IPS-20b (cell line): ENCODE measurements around the gene PEBP1.

Experiments used
- H3K27ac ChIP-seq: one replicate; pipeline ENCODE4 v1.5.1; 2013; ENCODE audit warnings: low read length
- H3K27me3 ChIP-seq: 2 replicates; pipeline ENCODE4 v1.6.1; 2013; ENCODE audit warnings: mild to moderate bottlenecking, low read length, inconsistent platforms; ENCODE audit not compliant: insufficient read depth
- H3K36me3 ChIP-seq: 2 replicates; pipeline ENCODE4 v1.6.1; 2013; ENCODE audit warnings: low read depth, mild to moderate bottlenecking, inconsistent platforms, low read length, moderate library complexity; ENCODE audit not compliant: insufficient read depth
- H3K4me1 ChIP-seq: 2 replicates; pipeline ENCODE4 v1.6.1; 2013; ENCODE audit warnings: mild to moderate bottlenecking, control low read depth, inconsistent platforms, low read length, moderate library complexity; ENCODE audit not compliant: insufficient read depth
- H3K4me3 ChIP-seq: 2 replicates; pipeline ENCODE4 v1.5.1; 2013; ENCODE audit warnings: mild to moderate bottlenecking, low read length, inconsistent platforms
- H3K9ac ChIP-seq: 2 replicates; pipeline ENCODE4 v1.6.1; 2013; ENCODE audit warnings: low read depth, mild to moderate bottlenecking, inconsistent platforms, low read length, moderate library complexity
- H3K9me3 ChIP-seq: 2 replicates; pipeline ENCODE4 v1.6.1; 2013; ENCODE audit warnings: mild to moderate bottlenecking, low read depth, low read length, inconsistent platforms; ENCODE audit not compliant: insufficient read depth

PEBP1 gene

GRCh38 chr12:118135788-118136558 lies at the start of gene PEBP1:
Gene PEBP1, plus strand, starts transcription at chr12:118136124. Its CDS starts 86 bp downstream, at chr12:118136210.
- Histone ChIP-seq H3K9me3 (no peaks in the 10 kb centered on the region), H3K27me3 (no peaks in the 10 kb centered on the region), H3K4me3 (peak within 1 kb of the TSS; percentile 91), H3K36me3 (peaks cover 41% of the 10 kb centered on the region), H3K9ac (peak within 1 kb of the TSS; percentile 96), H3K27ac (peak within 1 kb of the TSS; percentile 69), H3K4me1 (no peaks in the 10 kb centered on the region)

DNA sequence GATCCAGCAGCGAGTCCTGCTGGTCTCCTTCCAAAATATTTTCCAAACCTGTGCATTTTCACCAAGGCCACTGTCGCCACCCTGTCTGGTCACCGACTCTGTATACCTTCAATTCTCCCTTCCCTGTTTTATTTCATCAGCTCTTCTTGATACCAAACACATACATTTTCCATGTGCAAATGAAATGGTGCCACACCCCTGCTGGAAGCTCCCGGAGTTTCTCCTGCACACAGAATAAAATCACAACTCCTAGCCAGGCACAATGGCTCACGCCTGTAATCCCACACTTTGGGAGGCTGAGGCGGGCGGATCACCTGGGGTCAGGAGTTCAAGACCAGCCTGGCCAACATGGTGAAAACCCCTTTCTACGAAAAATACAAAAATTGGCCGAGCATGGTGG lies 46.1 kb upstream of the PEBP1 start:
- Histone ChIP-seq H3K27me3 (no peaks in the 10 kb centered on the region), H3K27ac (no peak overlapping the region), H3K9me3 (no peaks in the 10 kb centered on the region), H3K4me3 (no peak overlapping the region), H3K36me3 (peaks cover 67% of the 10 kb centered on the region), H3K4me1 (no peaks in the 10 kb centered on the region), H3K9ac (no peak overlapping the region)

- no peak overlapping the region for H3K27ac ChIP-seq
- H3K4me1 ChIP-seq, result peaks cover 4% of the 10 kb centered on the region; the same call in 1 of the 2 replicates
- H3K4me3 ChIP-seq, result no peak overlapping the region
- no peaks in the 10 kb centered on the region for H3K9me3 ChIP-seq
- H3K36me3 ChIP-seq, result peaks cover 47% of the 10 kb centered on the region
- H3K27me3 ChIP-seq, result no peaks in the 10 kb centered on the region
- no peak overlapping the region for H3K9ac ChIP-seq
These were observed 41.9 kb upstream of the PEBP1 start for GRCh38 chr12:118094039-118094438.

- Histone ChIP-seq H3K9me3 (no peaks in the 10 kb centered on the region), H3K36me3 (peaks cover 37% of the 10 kb centered on the region), H3K4me1 (peaks cover 14% of the 10 kb centered on the region; the same call in 1 of the 2 replicates), H3K9ac (no peak overlapping the region), H3K27me3 (no peaks in the 10 kb centered on the region), H3K4me3 (no peak overlapping the region), H3K27ac (no peak overlapping the region)
These were observed 37.5 kb upstream of the PEBP1 start for GRCh38 chr12:118098401-118098800.

DNA sequence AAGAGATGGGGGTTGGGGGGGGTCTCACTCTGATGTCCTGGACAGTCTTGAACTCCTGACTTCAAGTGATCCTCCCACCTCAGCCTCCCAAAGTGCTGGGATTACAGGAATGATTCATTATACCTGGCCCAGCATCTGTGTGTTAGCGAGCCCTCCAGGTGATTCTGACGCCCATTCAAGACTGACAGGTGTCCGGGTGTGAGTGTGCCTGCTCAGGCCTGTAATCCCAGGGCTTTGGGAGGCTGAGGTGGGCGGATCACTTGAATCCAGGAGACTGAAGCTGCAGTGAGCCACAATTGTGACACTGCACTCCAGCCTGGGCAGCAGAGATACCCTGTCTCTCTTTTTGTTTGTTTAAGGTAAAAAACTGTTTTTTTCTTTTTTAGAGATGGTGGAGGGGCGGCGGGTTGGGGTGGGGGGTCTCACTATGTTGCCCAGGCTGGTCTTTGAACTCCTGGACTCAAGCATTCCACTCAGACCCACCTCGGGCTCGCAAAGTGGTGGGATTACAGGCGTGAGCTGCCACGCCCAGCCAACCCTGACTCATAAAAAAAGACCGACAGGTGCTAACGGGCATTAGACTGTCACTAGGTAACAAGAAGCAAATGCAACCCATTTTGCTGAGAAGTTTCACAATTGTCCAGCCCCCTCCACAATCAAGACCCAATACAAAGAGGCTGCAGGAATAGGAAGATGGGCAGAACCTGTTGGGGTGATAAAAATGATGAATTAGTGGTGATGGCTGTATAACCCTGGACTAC lies 36.8 kb upstream of the PEBP1 start:
- H3K27me3 ChIP-seq, result no peaks in the 10 kb centered on the region
- peaks cover 14% of the 10 kb centered on the region; the same call in 1 of the 2 replicates for H3K4me1 ChIP-seq
- H3K9ac ChIP-seq, result no peak overlapping the region
- H3K36me3 ChIP-seq, result peaks cover 32% of the 10 kb centered on the region
- H3K27ac ChIP-seq, result no peak overlapping the region
- no peak overlapping the region for H3K4me3 ChIP-seq
- no peaks in the 10 kb centered on the region for H3K9me3 ChIP-seq

DNA sequence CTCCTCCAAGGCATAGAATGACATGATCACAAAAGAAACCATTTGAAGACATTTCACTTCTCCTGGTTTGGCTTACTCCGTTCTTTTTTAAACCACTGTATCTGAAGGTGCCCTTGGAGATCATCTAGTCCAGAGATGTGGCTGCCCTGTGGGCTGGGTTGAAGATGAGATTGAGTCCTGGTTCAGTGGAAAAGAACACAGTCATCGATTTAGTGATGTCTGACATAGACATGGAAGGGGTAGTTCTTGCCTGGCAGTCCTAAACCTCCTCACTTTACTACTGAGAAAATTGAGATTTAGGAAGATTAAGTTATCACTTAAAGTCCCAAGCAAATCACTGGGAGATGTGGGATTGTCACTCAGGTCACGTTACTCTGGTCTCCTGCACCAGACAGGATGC lies 34.9 kb upstream of the PEBP1 start:
- H3K36me3 ChIP-seq, result peaks cover 22% of the 10 kb centered on the region
- H3K27ac ChIP-seq, result no peak overlapping the region
- no peaks in the 10 kb centered on the region for H3K27me3 ChIP-seq
- H3K9ac ChIP-seq, result peak overlapping the region; percentile 15; the same call in 1 of the 2 replicates
- H3K9me3 ChIP-seq, result no peaks in the 10 kb centered on the region
- peaks cover 14% of the 10 kb centered on the region; the same call in 1 of the 2 replicates for H3K4me1 ChIP-seq
- no peak overlapping the region for H3K4me3 ChIP-seq

DNA sequence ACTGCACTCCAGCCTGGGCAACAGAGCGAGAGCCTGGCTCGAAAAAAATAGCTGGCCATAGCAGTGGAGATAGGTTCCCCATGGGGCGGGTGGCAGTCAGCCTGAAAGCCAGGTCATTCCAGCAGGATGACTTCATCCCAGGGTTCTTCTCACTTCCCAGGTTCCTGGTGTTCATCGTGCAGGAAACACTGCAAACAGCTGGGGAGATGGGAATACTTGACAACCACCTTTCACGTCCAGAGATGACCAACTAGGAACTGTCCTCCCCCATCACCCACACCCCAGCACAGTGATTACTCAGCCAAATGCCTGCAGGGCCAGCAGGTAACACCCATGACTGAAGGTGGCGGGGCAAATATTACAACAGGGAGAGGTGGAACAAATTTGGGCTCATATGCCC lies 33.9 kb upstream of the PEBP1 start:
- H3K27me3 ChIP-seq, result no peaks in the 10 kb centered on the region
- no peak overlapping the region for H3K27ac ChIP-seq
- no peaks in the 10 kb centered on the region for H3K9me3 ChIP-seq
- peak overlapping the region; percentile 92; the same call in 1 of the 2 replicates for H3K9ac ChIP-seq
- peaks cover 22% of the 10 kb centered on the region for H3K36me3 ChIP-seq
- H3K4me1 ChIP-seq, result peaks cover 15% of the 10 kb centered on the region; the same call in 1 of the 2 replicates
- H3K4me3 ChIP-seq, result peak overlapping the region; percentile 92

DNA sequence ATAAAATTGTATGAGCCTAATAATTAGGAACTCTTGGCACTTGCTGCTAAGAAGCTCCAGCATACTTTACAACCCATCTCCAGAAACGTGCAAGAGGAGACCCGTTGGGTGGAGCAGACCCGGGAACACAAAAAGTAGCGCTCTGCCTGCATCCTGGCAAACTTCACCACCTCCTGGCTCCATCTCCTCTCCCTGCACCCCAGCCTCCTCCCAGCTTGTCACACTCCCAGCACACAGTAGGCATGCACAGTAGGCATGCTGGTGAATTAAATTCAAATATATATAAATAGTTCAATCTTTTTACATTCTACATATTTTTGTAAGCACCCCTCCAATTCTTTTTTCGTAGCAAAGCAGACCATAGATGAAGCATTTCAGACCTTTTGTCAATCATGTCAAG lies 33.3 kb upstream of the PEBP1 start:
- Histone ChIP-seq H3K4me3 (peak overlapping the region; percentile 92), H3K9ac (peak overlapping the region; percentile 92), H3K9me3 (no peaks in the 10 kb centered on the region), H3K4me1 (peaks cover 16% of the 10 kb centered on the region; the same call in 1 of the 2 replicates), H3K27ac (no peak overlapping the region), H3K27me3 (no peaks in the 10 kb centered on the region), H3K36me3 (peaks cover 22% of the 10 kb centered on the region)

GRCh38 chr12:118103201-118103600 lies 32.7 kb upstream of the PEBP1 start:
- no peaks in the 10 kb centered on the region for H3K9me3 ChIP-seq
- H3K4me3 ChIP-seq, result peak overlapping the region; percentile 92
- peak overlapping the region; percentile 83 for H3K27ac ChIP-seq
- peak overlapping the region; percentile 92 for H3K9ac ChIP-seq
- no peaks in the 10 kb centered on the region for H3K27me3 ChIP-seq
- H3K36me3 ChIP-seq, result peaks cover 22% of the 10 kb centered on the region
- peaks cover 16% of the 10 kb centered on the region; the same call in 1 of the 2 replicates for H3K4me1 ChIP-seq

DNA sequence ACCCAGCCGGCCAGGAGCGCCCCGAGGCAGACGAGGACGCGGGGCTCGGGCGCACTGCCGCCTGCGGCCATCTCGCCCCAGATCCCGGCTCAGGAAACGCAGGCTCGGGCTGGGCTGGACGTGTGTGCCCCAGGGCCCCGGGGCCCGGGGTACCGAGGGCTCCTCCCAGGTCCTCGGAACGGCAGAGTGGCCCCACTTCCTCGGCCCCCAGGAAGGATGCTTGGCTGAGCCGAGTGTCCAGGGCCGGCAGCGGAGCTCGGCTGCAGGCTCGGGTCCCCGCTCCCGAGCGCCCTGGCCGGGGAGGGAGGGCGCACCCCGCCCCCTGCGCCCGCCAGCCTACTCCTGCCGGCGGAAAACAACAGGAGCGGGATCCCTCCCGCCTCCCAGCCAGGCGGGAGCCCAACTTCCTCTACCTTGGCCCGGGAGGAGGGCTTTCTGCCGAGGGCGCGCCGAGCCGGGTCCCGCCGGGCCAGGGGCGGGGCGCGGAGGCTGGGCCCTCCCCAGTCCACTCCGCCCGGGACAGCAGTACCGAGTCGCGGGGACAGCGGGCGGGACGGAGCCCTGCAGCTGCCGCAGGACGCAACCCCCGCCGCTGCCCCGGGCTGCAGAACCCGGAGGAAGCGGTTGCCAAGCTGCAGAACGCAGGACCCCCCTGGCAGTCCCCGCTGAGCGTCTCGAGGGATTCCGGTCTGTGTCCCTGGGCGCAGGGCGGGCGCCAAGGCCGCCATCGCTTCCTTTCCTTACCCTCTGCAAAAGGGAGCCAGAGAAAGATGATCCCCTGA lies 32.1 kb upstream of the PEBP1 start, which contains the start of gene VSIG10:
TSS of gene VSIG10 (minus strand) at position 411 of the 782 bp plus-strand sequence. CDS start at position 71, 340 bp downstream.
- Histone ChIP-seq H3K27me3 (no peaks in the 10 kb centered on the region), H3K27ac (peak within 1 kb of the TSS; percentile 83), H3K9ac (peak within 1 kb of the TSS; percentile 92), H3K9me3 (no peaks in the 10 kb centered on the region), H3K4me1 (peaks cover 13% of the 10 kb centered on the region; the same call in 1 of the 2 replicates), H3K36me3 (peaks cover 22% of the 10 kb centered on the region), H3K4me3 (peak within 1 kb of the TSS; percentile 92)

GRCh38 chr12:118107011-118107410 lies 28.9 kb upstream of the PEBP1 start:
- H3K27me3 ChIP-seq, result no peaks in the 10 kb centered on the region
- H3K9ac ChIP-seq, result no peak overlapping the region
- no peak overlapping the region for H3K27ac ChIP-seq
- no peaks in the 10 kb centered on the region; the same call in 1 of the 2 replicates for H3K36me3 ChIP-seq
- H3K4me3 ChIP-seq, result no peak overlapping the region
- peaks cover 6% of the 10 kb centered on the region; the same call in 1 of the 2 replicates for H3K4me1 ChIP-seq
- H3K9me3 ChIP-seq, result no peaks in the 10 kb centered on the region
